Measurements from ENCODE around the gene NSMCE1.

DNA sequence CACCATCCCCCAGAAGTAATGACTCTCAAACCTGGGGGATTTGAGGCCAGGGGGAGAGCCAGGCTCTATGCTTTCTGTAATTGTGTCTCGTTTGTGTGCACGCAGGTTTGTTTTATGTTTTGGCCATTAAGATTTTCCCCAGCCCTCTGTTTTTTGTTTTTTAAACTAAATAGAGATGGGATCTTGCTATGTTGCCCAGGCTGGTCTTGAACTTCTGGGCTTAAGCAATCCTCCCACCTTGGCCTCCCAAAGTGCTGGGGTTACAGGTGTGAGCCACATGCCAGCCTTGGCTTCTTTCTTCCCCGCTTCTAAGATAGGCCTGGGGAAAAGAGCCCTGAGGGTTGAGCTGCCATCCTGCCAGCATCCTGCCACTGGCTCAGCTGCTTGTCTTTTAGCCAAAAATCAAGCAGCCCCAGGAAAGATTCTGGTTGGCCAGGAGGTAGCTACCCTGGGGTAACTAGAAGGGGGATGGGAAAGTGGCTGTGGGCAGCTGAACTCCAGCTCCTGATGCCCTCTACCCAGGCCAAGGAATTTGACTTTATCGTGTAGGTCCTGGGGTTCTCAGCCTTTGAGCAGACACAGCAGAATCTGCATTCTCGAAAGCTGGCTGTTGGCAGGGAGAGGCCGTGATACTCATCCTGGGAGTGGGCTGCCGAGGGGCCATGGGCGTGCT, 46.9 kb downstream of the NSMCE1 start:
- TF ChIP-seq, protein P1, sequence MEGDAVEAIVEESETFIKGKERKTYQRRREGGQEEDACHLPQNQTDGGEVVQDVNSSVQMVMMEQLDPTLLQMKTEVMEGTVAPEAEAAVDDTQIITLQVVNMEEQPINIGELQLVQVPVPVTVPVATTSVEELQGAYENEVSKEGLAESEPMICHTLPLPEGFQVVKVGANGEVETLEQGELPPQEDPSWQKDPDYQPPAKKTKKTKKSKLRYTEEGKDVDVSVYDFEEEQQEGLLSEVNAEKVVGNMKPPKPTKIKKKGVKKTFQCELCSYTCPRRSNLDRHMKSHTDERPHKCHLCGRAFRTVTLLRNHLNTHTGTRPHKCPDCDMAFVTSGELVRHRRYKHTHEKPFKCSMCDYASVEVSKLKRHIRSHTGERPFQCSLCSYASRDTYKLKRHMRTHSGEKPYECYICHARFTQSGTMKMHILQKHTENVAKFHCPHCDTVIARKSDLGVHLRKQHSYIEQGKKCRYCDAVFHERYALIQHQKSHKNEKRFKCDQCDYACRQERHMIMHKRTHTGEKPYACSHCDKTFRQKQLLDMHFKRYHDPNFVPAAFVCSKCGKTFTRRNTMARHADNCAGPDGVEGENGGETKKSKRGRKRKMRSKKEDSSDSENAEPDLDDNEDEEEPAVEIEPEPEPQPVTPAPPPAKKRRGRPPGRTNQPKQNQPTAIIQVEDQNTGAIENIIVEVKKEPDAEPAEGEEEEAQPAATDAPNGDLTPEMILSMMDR (IDR thresholded peaks at IDR 0.05): no peak
- no peak for TF ChIP-seq POLR2A (IDR thresholded peaks at IDR 0.05)
- no peak for TF ChIP-seq EP300 (IDR thresholded peaks at IDR 0.05)
